ENCODE data around the gene HYLS1. TPM values are rescaled to one million over a fixed set of nuclear protein-coding genes. Genes with fewer than 3 reads are reported as not detected.
A peak's percentile ranks its signal among the peaks of the same experiment; 100 is the strongest.

HYLS1 gene
- total RNA-seq, 1 experiment from 2014 or later, result 18.8 TPM

GRCh38 chr11:125871391-125872137, 15.9 kb upstream of the HYLS1 start:
- Histone ChIP-seq H3K27ac (ENCODE audit: low read depth, low read length, poor library complexity, severe bottlenecking) (no peak overlapping the region), H3K4me1 (ENCODE audit: insufficient read depth, low read length, poor library complexity, severe bottlenecking) (no peaks in the 10 kb centered on the region), H3K9me3 (ENCODE audit: low read depth, low read length, poor library complexity, severe bottlenecking) (no peaks in the 10 kb centered on the region), H3K36me3 (ENCODE audit: insufficient read depth, low read length, poor library complexity, severe bottlenecking) (no peaks in the 10 kb centered on the region), H3K4me3 (ENCODE audit: low read depth, low read length, poor library complexity, severe bottlenecking) (no peak overlapping the region), H3K27me3 (replicated peaks; ENCODE audit: insufficient read depth, low read depth, low read length, poor library complexity) (no peaks in the 10 kb centered on the region)
- TF ChIP-seq EZH2 (IDR thresholded peaks at IDR 0.05; ENCODE audit: borderline replicate concordance, low read depth, low read length, poor library complexity, severe bottlenecking) (no peak), CTCF (conservative IDR thresholded peaks at IDR 0.05; ENCODE audit: low read depth, low read length) (peak; percentile 79)
- DNase-seq (ENCODE audit: low spot score), result peak; percentile 74
- ChIA-PET POLR2A (ENCODE audit: low non-redundant PET) (no interaction called here), CTCF (interaction anchor here (0.7 kb wide), 2 partner anchors 134 to 1676 kb away, joined by 6 read pairs; no protein-coding TSS in a partner anchor)
- intact Hi-C loops (cut with micrococcal nuclease; ENCODE audit: unreplicated experiment), result loop anchor here (5.0 to 10.0 kb wide), 3 partner anchors 444 to 897 kb away; no protein-coding TSS in a partner anchor
- BruUV-seq (replicated peaks), result no TSS peak

GRCh38 chr11:125872138-125872491, 15.4 kb upstream of the HYLS1 start:
- Histone ChIP-seq H3K4me3 (ENCODE audit: low read depth, low read length, poor library complexity, severe bottlenecking) (no peak overlapping the region), H3K36me3 (ENCODE audit: insufficient read depth, low read length, poor library complexity, severe bottlenecking) (no peaks in the 10 kb centered on the region), H3K27ac (ENCODE audit: low read depth, low read length, poor library complexity, severe bottlenecking) (no peak overlapping the region), H3K4me1 (ENCODE audit: insufficient read depth, low read length, poor library complexity, severe bottlenecking) (no peaks in the 10 kb centered on the region), H3K27me3 (replicated peaks; ENCODE audit: insufficient read depth, low read depth, low read length, poor library complexity) (no peaks in the 10 kb centered on the region), H3K9me3 (ENCODE audit: low read depth, low read length, poor library complexity, severe bottlenecking) (no peaks in the 10 kb centered on the region)
- CTCF ChIA-PET, result no interaction called here
- intact Hi-C loops (cut with micrococcal nuclease; ENCODE audit: unreplicated experiment), result loop anchor here (5.0 to 10.0 kb wide), 3 partner anchors 445 to 897 kb away; no protein-coding TSS in a partner anchor
- BruUV-seq (replicated peaks), result no TSS peak
- POLR2A ChIA-PET (ENCODE audit: low non-redundant PET), result no interaction called here
- DNase-seq (ENCODE audit: low spot score), result no peak
- TF ChIP-seq EZH2 (IDR thresholded peaks at IDR 0.05; ENCODE audit: borderline replicate concordance, low read depth, low read length, poor library complexity, severe bottlenecking), result no peak
- TF ChIP-seq CTCF (conservative IDR thresholded peaks at IDR 0.05; ENCODE audit: low read depth, low read length), result no peak

GRCh38 chr11:125873881-125874555, 13.4 kb upstream of the HYLS1 start:
- no peak for TF ChIP-seq EZH2 (IDR thresholded peaks at IDR 0.05; ENCODE audit: borderline replicate concordance, low read depth, low read length, poor library complexity, severe bottlenecking)
- no peak for TF ChIP-seq CTCF (conservative IDR thresholded peaks at IDR 0.05; ENCODE audit: low read depth, low read length)
- CTCF ChIA-PET, result no interaction called here
- Histone ChIP-seq H3K27ac (ENCODE audit: low read depth, low read length, poor library complexity, severe bottlenecking) (no peak overlapping the region), H3K27me3 (replicated peaks; ENCODE audit: insufficient read depth, low read depth, low read length, poor library complexity) (no peaks in the 10 kb centered on the region), H3K4me1 (ENCODE audit: insufficient read depth, low read length, poor library complexity, severe bottlenecking) (no peaks in the 10 kb centered on the region), H3K36me3 (ENCODE audit: insufficient read depth, low read length, poor library complexity, severe bottlenecking) (no peaks in the 10 kb centered on the region), H3K4me3 (ENCODE audit: low read depth, low read length, poor library complexity, severe bottlenecking) (no peak overlapping the region), H3K9me3 (ENCODE audit: low read depth, low read length, poor library complexity, severe bottlenecking) (no peaks in the 10 kb centered on the region)
- BruUV-seq (replicated peaks), result no TSS peak
- intact Hi-C loops (cut with micrococcal nuclease; ENCODE audit: unreplicated experiment), result loop anchor here (2.0 to 10.0 kb wide), 4 partner anchors 247 to 899 kb away; no protein-coding TSS in a partner anchor
- no peak for DNase-seq (ENCODE audit: low spot score)
- POLR2A ChIA-PET (ENCODE audit: low non-redundant PET), result no interaction called here

All from A673 (cell line).